Ovary (tissue), 3 donors: ENCODE measurements around the gene CCDC182.

Source experiments
- EP300 ChIP-seq: sonication (generic); formaldehyde crosslinking; IDR thresholded peaks from one replicate; pipeline ENCODE4 v1.6.1; 2017; ENCODE audit warnings: antibody characterized with exemption
- POLR2A ChIP-seq: fragments of 450-650 bp; IDR thresholded peaks from one replicate; pipeline ENCODE4 v1.6.1; 2017; ENCODE audit warnings: antibody characterized with exemption, mild to moderate bottlenecking, moderate library complexity
- TF ChIP-seq, protein P1 (sequence below), 3 donors: fragments of 450-650 bp in 2 of 3; fragments of 200-600 bp in 1 of 3; IDR thresholded peaks; one replicate each; pipeline versions ENCODE4 v1.5.1 to v1.8.0; 2016 to 2022; ENCODE audit warnings: antibody characterized with exemption in 3 of 3, mild to moderate bottlenecking in 1 of 3
- donor health status: DM: no; HTN: no; CAD: no.

DNA sequence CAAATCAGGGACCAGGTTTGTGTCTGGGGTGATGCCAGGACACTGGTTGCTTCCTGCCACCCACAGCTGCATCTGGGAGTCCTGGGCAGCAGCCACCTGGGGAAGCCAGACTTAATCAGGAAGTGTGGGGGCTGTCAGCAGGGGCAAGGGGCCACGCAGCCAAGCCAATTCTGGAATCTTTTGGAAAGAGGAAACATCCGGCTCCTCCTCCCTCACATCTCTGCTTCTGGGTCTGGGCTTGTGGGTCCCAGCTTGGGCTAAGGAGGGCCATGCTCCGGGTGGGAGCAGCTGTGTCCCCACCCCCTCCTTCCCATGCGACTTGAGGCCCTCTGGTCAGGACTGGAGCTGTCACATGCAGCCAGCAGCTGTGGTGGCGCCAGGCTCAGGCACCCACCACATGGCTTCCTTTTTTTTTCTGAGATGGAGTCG lies 37.0 kb upstream of the CCDC182 start:
- TF ChIP-seq, protein P1, sequence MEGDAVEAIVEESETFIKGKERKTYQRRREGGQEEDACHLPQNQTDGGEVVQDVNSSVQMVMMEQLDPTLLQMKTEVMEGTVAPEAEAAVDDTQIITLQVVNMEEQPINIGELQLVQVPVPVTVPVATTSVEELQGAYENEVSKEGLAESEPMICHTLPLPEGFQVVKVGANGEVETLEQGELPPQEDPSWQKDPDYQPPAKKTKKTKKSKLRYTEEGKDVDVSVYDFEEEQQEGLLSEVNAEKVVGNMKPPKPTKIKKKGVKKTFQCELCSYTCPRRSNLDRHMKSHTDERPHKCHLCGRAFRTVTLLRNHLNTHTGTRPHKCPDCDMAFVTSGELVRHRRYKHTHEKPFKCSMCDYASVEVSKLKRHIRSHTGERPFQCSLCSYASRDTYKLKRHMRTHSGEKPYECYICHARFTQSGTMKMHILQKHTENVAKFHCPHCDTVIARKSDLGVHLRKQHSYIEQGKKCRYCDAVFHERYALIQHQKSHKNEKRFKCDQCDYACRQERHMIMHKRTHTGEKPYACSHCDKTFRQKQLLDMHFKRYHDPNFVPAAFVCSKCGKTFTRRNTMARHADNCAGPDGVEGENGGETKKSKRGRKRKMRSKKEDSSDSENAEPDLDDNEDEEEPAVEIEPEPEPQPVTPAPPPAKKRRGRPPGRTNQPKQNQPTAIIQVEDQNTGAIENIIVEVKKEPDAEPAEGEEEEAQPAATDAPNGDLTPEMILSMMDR (IDR thresholded peaks at IDR 0.05): no peak
- TF ChIP-seq POLR2A (no peak), EP300 (no peak)
